A673 (cell line): Measurements from ENCODE around the gene MAN1B1. TPM values are rescaled to one million over a fixed set of nuclear protein-coding genes. Genes with fewer than 3 reads are reported as not detected.
"Not testable (repeated sequence)": the region's sequence is repeated elsewhere in the genome, so short reads cannot be mapped to it uniquely, and the experiment has no call there.

Experiments used
- BruUV-seq: library from RNA; stranded (reverse); fragments of 400-500 nt; replicated peaks from 2 replicates; lab custom pipeline; 2021; lab: Mats Ljungman, UMichigan
- CTCF ChIA-PET: fragments of 300-600 bp; sonication (Branson Sonifier 250); formaldehyde crosslinking; loops from one replicate; lab custom pipeline; 2022; ENCODE audit warnings: antibody characterized with exemption; lab: Charles Lee
- POLR2A ChIA-PET: fragments of 300-600 bp; sonication (Branson Sonifier 250); formaldehyde crosslinking; loops from one replicate; lab custom pipeline; 2022; ENCODE audit warnings: antibody characterized with exemption; ENCODE audit not compliant: low non-redundant PET; lab: Charles Lee
- DNase-seq: peaks from one replicate; pipeline ENCODE4 v3.0.0-alpha.2; 2015; ENCODE audit warnings: low spot score
- H3K27ac ChIP-seq: fragments of 200-600 bp; sonication (generic); 2 replicates; pipeline ENCODE4 v1.5.1; 2016; ENCODE audit warnings: mixed run types, low read depth, mild to moderate bottlenecking, mixed read lengths, antibody characterized with exemption, low read length; ENCODE audit not compliant: poor library complexity, severe bottlenecking
- H3K27me3 ChIP-seq: fragments of 200-600 bp; sonication (generic); replicated peaks from 2 replicates; pipeline ENCODE4 v1.6.1; 2017; ENCODE audit warnings: mixed run types, low read depth, mild to moderate bottlenecking, mixed read lengths, antibody characterized with exemption, low read length; ENCODE audit not compliant: insufficient read depth, poor library complexity
- H3K36me3 ChIP-seq: fragments of 200-600 bp; sonication (generic); 2 replicates; pipeline ENCODE4 v1.6.1; 2016; ENCODE audit warnings: mixed run types, mild to moderate bottlenecking, mixed read lengths, antibody characterized with exemption, low read length; ENCODE audit not compliant: insufficient read depth, poor library complexity, severe bottlenecking
- H3K4me1 ChIP-seq: fragments of 200-600 bp; sonication (generic); 2 replicates; pipeline ENCODE4 v1.6.1; 2017; ENCODE audit warnings: mixed run types, mild to moderate bottlenecking, mixed read lengths, antibody characterized with exemption, low read length; ENCODE audit not compliant: insufficient read depth, poor library complexity, severe bottlenecking
- H3K4me3 ChIP-seq: fragments of 200-600 bp; sonication (generic); 2 replicates; pipeline ENCODE4 v1.5.1; 2016; ENCODE audit warnings: low read depth, mixed run types, mild to moderate bottlenecking, mixed read lengths, low read length; ENCODE audit not compliant: poor library complexity, severe bottlenecking
- H3K9me3 ChIP-seq: fragments of 200-600 bp; sonication (generic); 2 replicates; pipeline ENCODE4 v1.6.1; 2016; ENCODE audit warnings: mixed run types, low read depth, mild to moderate bottlenecking, mixed read lengths, antibody characterized with exemption, low read length; ENCODE audit not compliant: poor library complexity, severe bottlenecking
- EZH2 ChIP-seq: fragments of 200-600 bp; sonication (generic); IDR thresholded peaks from 2 replicates; pipeline ENCODE4 v1.6.1; 2017; ENCODE audit warnings: borderline replicate concordance, low read depth, mild to moderate bottlenecking, mixed read lengths, antibody characterized with exemption, low read length; ENCODE audit not compliant: poor library complexity, severe bottlenecking
- intact Hi-C: fragments of 100-400 bp; cut with micrococcal nuclease; formaldehyde crosslinking; loops from one replicate; pipeline ENCODE4 v1.10.0; 2022; ENCODE audit not compliant: unreplicated experiment
- total RNA-seq: library from RNA; stranded (reverse); gene quantifications from 2 replicates; pipeline ENCODE4 v1.2.3, GENCODE V29; 2021
- TF ChIP-seq, protein P1 (sequence below): fragments of 300-800, 200-600 bp; sonication (generic); conservative IDR thresholded peaks from 2 replicates; pipeline ENCODE4 v1.5.1; 2017; ENCODE audit warnings: low read depth, mild to moderate bottlenecking, antibody characterized with exemption, low read length, moderate library complexity, mixed read lengths

MAN1B1 gene
- total RNA-seq, 1 experiment from 2014 or later = 48.6 TPM

DNA sequence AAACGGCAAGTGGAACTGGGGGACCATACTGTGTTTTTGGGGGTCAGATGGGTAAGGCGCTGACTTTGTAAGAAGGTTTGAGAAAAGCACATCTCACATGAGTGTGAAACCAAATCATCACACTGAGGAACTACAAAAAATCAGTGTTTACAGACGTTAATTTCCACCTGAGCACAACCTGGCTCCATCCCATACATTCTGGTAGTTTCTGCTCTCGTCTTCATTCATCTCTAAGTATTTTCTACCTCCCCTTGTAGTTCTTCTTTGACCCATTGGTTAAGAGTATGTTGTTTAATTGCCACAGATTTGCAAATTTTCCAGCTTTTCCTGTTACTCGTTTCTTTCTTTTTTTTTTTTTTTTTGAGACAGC, 36.7 kb downstream of the MAN1B1 start:
- intact Hi-C loops = no loop called here
- DNase-seq = no peak
- ChIA-PET CTCF (interaction anchor here (0.6 to 0.8 kb wide), 2 partner anchors 66 to 113 kb away, joined by 10 to 13 read pairs; no protein-coding TSS in a partner anchor), POLR2A (no interaction called here)
- BruUV-seq = no TSS peak
- TF ChIP-seq, protein P1, sequence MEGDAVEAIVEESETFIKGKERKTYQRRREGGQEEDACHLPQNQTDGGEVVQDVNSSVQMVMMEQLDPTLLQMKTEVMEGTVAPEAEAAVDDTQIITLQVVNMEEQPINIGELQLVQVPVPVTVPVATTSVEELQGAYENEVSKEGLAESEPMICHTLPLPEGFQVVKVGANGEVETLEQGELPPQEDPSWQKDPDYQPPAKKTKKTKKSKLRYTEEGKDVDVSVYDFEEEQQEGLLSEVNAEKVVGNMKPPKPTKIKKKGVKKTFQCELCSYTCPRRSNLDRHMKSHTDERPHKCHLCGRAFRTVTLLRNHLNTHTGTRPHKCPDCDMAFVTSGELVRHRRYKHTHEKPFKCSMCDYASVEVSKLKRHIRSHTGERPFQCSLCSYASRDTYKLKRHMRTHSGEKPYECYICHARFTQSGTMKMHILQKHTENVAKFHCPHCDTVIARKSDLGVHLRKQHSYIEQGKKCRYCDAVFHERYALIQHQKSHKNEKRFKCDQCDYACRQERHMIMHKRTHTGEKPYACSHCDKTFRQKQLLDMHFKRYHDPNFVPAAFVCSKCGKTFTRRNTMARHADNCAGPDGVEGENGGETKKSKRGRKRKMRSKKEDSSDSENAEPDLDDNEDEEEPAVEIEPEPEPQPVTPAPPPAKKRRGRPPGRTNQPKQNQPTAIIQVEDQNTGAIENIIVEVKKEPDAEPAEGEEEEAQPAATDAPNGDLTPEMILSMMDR = no peak
- no peak for TF ChIP-seq EZH2
- Histone ChIP-seq H3K4me1 (peaks cover 10% of the 10 kb centered on the region), H3K36me3 (no peaks in the 10 kb centered on the region), H3K9me3 (no peaks in the 10 kb centered on the region), H3K4me3 (no peak overlapping the region), H3K27ac (no peak overlapping the region), H3K27me3 (no peaks in the 10 kb centered on the region)

DNA sequence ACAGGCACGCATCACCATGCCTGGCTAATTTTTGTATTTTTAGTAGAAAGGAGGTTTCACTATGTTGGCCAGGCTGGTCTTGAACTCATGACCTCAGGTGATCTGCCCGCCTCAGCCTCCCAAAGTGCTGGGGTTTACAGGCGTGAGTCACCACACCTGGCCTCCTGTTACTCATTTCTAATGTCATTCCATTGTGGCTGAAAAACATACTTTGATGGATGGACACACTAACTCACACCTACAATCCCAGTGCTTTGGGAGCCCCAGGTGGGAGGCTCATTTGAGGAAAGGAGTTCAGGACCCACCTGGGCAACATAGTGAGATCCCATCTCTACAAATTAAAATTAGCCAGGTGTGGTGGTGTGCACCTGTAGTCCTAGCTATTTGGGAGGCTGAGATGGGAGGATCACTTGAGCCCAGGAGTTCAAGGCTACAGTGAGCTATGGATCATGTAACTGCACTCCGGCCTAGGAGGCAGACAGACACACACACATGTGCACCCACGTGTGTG, 37.2 kb downstream of the MAN1B1 start:
- H3K27ac ChIP-seq, intact Hi-C loops, H3K4me3 ChIP-seq, POLR2A ChIA-PET, H3K9me3 ChIP-seq, CTCF ChIA-PET, DNase-seq, H3K27me3 ChIP-seq, BruUV-seq, H3K36me3 ChIP-seq: not testable (repeated sequence)
- peaks cover 13% of the 10 kb centered on the region for H3K4me1 ChIP-seq

DNA sequence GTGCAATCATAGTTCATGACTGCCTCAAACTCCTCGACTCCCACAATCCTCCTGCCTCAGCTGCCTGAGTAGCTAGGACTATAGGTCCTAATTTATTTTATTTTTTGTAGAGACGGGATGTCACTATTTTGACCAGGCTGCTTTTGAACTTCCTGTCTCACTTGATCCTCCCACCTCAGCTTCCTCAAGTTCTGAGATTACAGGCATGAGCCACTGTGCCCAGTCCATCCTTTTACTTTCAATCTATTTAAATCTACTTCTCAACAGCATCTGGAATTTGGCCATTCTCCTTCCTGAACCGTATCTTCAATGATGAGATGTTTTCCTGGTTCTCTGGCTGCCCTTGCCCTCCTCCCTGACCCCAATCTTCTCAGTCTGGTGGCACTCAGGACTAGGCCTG, 40.0 kb downstream of the MAN1B1 start:
- Histone ChIP-seq H3K36me3 (no peaks in the 10 kb centered on the region), H3K9me3 (peaks cover 9% of the 10 kb centered on the region), H3K4me3 (no peak overlapping the region), H3K27ac (no peak overlapping the region), H3K4me1 (peaks cover 13% of the 10 kb centered on the region), H3K27me3 (no peaks in the 10 kb centered on the region)
- no TSS peak for BruUV-seq
- intact Hi-C loops = no loop called here
- POLR2A ChIA-PET = interaction anchor here (0.8 kb wide), 1 partner anchor 24 kb away, joined by 7 read pairs; no protein-coding TSS in a partner anchor
- no peak for DNase-seq
- no peak for TF ChIP-seq EZH2
- TF ChIP-seq, protein P1 = no peak
- CTCF ChIA-PET = interaction anchor here (0.8 kb wide), 1 partner anchor 101 kb away, joined by 3 read pairs; the partner anchor contains the start of gene RNF224
